Measurements from ENCODE around the gene HEATR5A. TPM values are rescaled to one million over a fixed set of nuclear protein-coding genes. Genes with fewer than 3 reads are reported as not detected.
"Not testable (repeated sequence)": the region's sequence is repeated elsewhere in the genome, so short reads cannot be mapped to it uniquely, and the experiment has no call there.

Gene HEATR5A
- total and polyA plus RNA-seq, 2 donors (not counting 1 experiment from before 2014, with no cell fraction given): 4.8 to 22.1 TPM

DNA sequence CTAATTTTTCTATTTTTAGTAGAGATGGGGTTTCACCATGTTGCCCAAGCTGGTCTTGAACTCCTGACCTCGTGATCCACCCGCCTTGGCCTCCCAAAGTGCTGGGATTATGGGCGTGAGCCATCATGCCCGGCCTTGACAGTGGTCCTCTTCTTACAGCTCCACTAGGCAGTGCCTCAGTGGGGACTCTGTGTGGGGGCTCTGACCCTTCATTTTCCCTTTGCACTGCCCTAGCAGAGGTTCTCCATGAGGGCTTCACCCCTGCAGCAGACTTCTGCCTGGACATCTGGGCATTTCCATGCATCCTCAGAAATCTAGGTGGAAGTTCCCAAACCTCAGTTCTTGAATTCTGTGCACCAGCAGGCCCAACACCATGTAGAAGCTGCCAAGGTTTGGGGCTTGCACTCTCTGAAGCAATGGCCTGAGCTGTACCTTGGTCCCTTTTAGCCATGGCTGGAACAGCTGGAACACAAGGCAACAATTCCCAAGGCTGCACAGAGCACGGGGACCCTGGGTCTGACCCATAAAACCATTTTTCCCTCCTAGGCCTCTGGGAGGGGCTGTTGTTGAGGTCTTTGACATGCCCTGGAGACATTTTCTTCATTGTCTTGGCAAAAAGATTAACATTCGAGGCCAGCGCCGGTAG is 90.4 kb downstream of the HEATR5A start:
- peaks cover 0 to 24% (median 21%) of the 10 kb centered on the region in 3 donors for H3K9me3 ChIP-seq (ENCODE audit: control extremely low read depth in 1 of 3, control insufficient read depth in 2 of 3, insufficient read depth in 1 of 3, low read length in 2 of 3)
- POLR2A ChIA-PET: interaction anchor here (0.6 kb wide), 1 partner anchor 55 kb away, joined by 8 read pairs; no protein-coding TSS in a partner anchor
- peak; percentile 3 for DNase-seq
- 100% methylated on average over 8 of the region's 8 CpGs for WGBS (ENCODE audit: insufficient coverage)
- H4K20me1 ChIP-seq (ENCODE audit: control insufficient read depth, insufficient read depth, low read length, poor library complexity, severe bottlenecking); H3K4me3 Mint-ChIP-seq; H3K36me3 ChIP-seq (replicated peaks in 1 of 2; ENCODE audit: control extremely low read depth in 1 of 2, control insufficient read depth in 1 of 2, extremely low read depth in 1 of 2, insufficient read depth in 2 of 2, low read length in 1 of 2); H3K9me3 Mint-ChIP-seq (ENCODE audit: insufficient read depth); H3K27ac Mint-ChIP-seq; H3K4me2 ChIP-seq (replicated peaks; ENCODE audit: low read depth, low read length, poor library complexity, severe bottlenecking); ATAC-seq (ENCODE audit: low read depth); H3K27ac ChIP-seq (ENCODE audit: low read length in 2 of 2); H3K4me1 ChIP-seq (ENCODE audit: control insufficient read depth in 2 of 2, insufficient read depth in 2 of 2, low read length in 2 of 2); H3K4me3 ChIP-seq (ENCODE audit: control extremely low read depth in 1 of 5, extremely low read depth in 1 of 5, insufficient read depth in 1 of 5, low read depth in 2 of 5, low read length in 4 of 5); H3K79me2 ChIP-seq (ENCODE audit: control insufficient read depth, insufficient read depth, low read length); H3K27me3 Mint-ChIP-seq; CTCF ChIA-PET; H3K27me3 ChIP-seq (replicated peaks in 1 of 4; ENCODE audit: control extremely low read depth in 1 of 4, control insufficient read depth in 3 of 4, insufficient read depth in 4 of 4, low read length in 3 of 4); H2AFZ ChIP-seq (ENCODE audit: insufficient read depth, low read depth, low read length, poor library complexity, severe bottlenecking); intact Hi-C loops (cut with micrococcal nuclease); H3K4me1 Mint-ChIP-seq; H3K9ac ChIP-seq (ENCODE audit: low read length): not testable (repeated sequence)

- no peak overlapping the region for H3K4me3 Mint-ChIP-seq
- H3K9me3 Mint-ChIP-seq (ENCODE audit: insufficient read depth): peaks cover 2% of the 10 kb centered on the region
- H4K20me1 ChIP-seq (ENCODE audit: control insufficient read depth, insufficient read depth, low read length, poor library complexity, severe bottlenecking): no peaks in the 10 kb centered on the region
- H3K4me2 ChIP-seq (replicated peaks; ENCODE audit: low read depth, low read length, poor library complexity, severe bottlenecking): no peak overlapping the region
- H3K4me3 ChIP-seq (ENCODE audit: control extremely low read depth in 1 of 5, extremely low read depth in 1 of 5, insufficient read depth in 1 of 5, low read depth in 2 of 5, low read length in 4 of 5): no peak overlapping the region
- H3K27ac ChIP-seq (ENCODE audit: low read length in 2 of 2): no peak overlapping the region
- DNase-seq (peak; percentile 2), ATAC-seq (ENCODE audit: low read depth) (no peak)
- no peaks in the 10 kb centered on the region for H3K4me1 ChIP-seq (ENCODE audit: control insufficient read depth in 2 of 2, insufficient read depth in 2 of 2, low read length in 2 of 2)
- no peak overlapping the region for H2AFZ ChIP-seq (ENCODE audit: insufficient read depth, low read depth, low read length, poor library complexity, severe bottlenecking)
- no peaks in the 10 kb centered on the region for H3K79me2 ChIP-seq (ENCODE audit: control insufficient read depth, insufficient read depth, low read length)
- no peak overlapping the region for H3K9ac ChIP-seq (ENCODE audit: low read length)
- H3K4me1 Mint-ChIP-seq: no peaks in the 10 kb centered on the region
- no peaks in the 10 kb centered on the region for H3K36me3 ChIP-seq (replicated peaks in 1 of 2; ENCODE audit: control extremely low read depth in 1 of 2, control insufficient read depth in 1 of 2, extremely low read depth in 1 of 2, insufficient read depth in 2 of 2, low read length in 1 of 2)
- ChIA-PET CTCF (interaction anchor here (0.7 kb wide), 1 partner anchor 404 kb away, joined by 4 read pairs; no protein-coding TSS in a partner anchor), POLR2A (no interaction called here)
- intact Hi-C loops (cut with micrococcal nuclease): no loop called here
- H3K27me3 Mint-ChIP-seq: no peaks in the 10 kb centered on the region
- TF ChIP-seq EZH2 (IDR thresholded peaks at IDR 0.05; ENCODE audit: borderline replicate concordance, insufficient read depth, low read depth, low read length, poor library complexity, severe bottlenecking) (no peak), CTCF (IDR thresholded peaks at IDR 0.05) (no peak)
- H3K27me3 ChIP-seq (replicated peaks in 1 of 4; ENCODE audit: control extremely low read depth in 1 of 4, control insufficient read depth in 3 of 4, insufficient read depth in 4 of 4, low read length in 3 of 4): no peaks in the 10 kb centered on the region
- no peak overlapping the region for H3K27ac Mint-ChIP-seq
- peaks cover 0 to 24% (median 18%) of the 10 kb centered on the region in 3 donors for H3K9me3 ChIP-seq (ENCODE audit: control extremely low read depth in 1 of 3, control insufficient read depth in 2 of 3, insufficient read depth in 1 of 3, low read length in 2 of 3)
Measured at GRCh38 chr14:31326111-31326510, 94.2 kb downstream of the HEATR5A start.
